WTC11 (cell line): ENCODE data around the gene TMEM185B.

Experiments used
- ESRRA ChIP-seq: sonication (generic); formaldehyde crosslinking; IDR thresholded peaks from 2 replicates; pipeline ENCODE4 v1.8.1; 2022; ENCODE audit warnings: mild to moderate bottlenecking, missing genetic modification reagents, borderline replicate concordance
- ETV6 ChIP-seq: sonication (generic); formaldehyde crosslinking; IDR thresholded peaks from 2 replicates; pipeline ENCODE4 v1.8.1; 2022; ENCODE audit warnings: mild to moderate bottlenecking, missing genetic modification reagents
- FOXJ3 ChIP-seq: sonication (generic); formaldehyde crosslinking; IDR thresholded peaks from 2 replicates; pipeline ENCODE4 v1.9.0; 2021; ENCODE audit warnings: missing genetic modification reagents, mild to moderate bottlenecking, borderline replicate concordance
- RORB ChIP-seq: fragments of 250-450 bp; sonication (Bioruptor Pico); IDR thresholded peaks from 2 replicates; pipeline ENCODE4 v1.9.0; 2021; ENCODE audit warnings: mild to moderate bottlenecking
- ZNF232 ChIP-seq: sonication (generic); formaldehyde crosslinking; IDR thresholded peaks from 2 replicates; pipeline ENCODE4 v1.8.0; 2022; ENCODE audit warnings: mild to moderate bottlenecking, missing genetic modification reagents
- TF ChIP-seq, protein P1 (sequence below): sonication (generic); formaldehyde crosslinking; IDR thresholded peaks from 2 replicates; pipeline ENCODE4 v1.8.1; 2022; ENCODE audit warnings: low read depth, missing genetic modification reagents, borderline replicate concordance
- TF ChIP-seq, protein P2 (sequence below): fragments of 200-600 bp; IDR thresholded peaks from 2 replicates; pipeline ENCODE4 v1.8.0; 2022; ENCODE audit warnings: antibody characterized with exemption
- TF ChIP-seq, protein P3 (sequence below): sonication (generic); formaldehyde crosslinking; IDR thresholded peaks from 2 replicates; pipeline ENCODE4 v1.8.0; 2022; ENCODE audit warnings: mild to moderate bottlenecking, missing genetic modification reagents

DNA sequence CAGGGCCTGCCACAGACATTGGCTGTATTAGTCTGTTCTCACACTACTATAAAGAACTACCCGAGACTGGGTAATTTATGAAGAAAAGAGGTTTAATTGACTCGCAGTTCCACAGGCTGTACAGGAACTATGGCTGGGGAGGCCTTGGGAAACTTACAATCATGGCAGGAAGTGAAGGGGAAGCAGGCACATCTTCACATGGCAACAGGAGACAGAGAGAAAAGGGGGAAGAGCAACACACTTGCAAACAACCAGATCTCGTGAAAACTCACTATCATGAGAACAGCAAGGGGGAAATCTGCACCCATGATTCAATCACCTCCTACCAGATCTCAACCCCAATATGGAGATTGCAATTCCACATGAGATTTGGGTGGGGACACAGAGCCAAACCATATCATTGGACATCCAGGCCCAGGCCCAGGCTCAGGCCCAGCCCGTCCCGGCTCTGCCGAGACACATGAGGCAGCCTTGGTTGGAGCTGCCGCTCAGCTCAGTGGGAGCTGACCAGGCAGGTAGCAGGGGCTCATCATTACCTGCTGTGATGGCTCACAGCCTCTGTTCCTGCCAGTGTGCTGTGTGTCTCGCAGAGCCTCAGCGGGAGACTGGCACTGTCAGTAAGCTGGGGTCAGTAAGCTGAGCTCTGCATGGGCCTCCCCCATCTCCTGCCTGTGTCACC is 20.8 kb upstream of the TMEM185B start:
- TF ChIP-seq, protein P1, sequence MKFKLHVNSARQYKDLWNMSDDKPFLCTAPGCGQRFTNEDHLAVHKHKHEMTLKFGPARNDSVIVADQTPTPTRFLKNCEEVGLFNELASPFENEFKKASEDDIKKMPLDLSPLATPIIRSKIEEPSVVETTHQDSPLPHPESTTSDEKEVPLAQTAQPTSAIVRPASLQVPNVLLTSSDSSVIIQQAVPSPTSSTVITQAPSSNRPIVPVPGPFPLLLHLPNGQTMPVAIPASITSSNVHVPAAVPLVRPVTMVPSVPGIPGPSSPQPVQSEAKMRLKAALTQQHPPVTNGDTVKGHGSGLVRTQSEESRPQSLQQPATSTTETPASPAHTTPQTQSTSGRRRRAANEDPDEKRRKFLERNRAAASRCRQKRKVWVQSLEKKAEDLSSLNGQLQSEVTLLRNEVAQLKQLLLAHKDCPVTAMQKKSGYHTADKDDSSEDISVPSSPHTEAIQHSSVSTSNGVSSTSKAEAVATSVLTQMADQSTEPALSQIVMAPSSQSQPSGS = no peak
- TF ChIP-seq FOXJ3 (CRISPR knock-in tag) (no peak), ZNF232 (CRISPR knock-in tag) (no peak), ESRRA (no peak), ETV6 (CRISPR knock-in tag) (no peak), RORB (CRISPR knock-in tag) (no peak)
- TF ChIP-seq, protein P2, sequence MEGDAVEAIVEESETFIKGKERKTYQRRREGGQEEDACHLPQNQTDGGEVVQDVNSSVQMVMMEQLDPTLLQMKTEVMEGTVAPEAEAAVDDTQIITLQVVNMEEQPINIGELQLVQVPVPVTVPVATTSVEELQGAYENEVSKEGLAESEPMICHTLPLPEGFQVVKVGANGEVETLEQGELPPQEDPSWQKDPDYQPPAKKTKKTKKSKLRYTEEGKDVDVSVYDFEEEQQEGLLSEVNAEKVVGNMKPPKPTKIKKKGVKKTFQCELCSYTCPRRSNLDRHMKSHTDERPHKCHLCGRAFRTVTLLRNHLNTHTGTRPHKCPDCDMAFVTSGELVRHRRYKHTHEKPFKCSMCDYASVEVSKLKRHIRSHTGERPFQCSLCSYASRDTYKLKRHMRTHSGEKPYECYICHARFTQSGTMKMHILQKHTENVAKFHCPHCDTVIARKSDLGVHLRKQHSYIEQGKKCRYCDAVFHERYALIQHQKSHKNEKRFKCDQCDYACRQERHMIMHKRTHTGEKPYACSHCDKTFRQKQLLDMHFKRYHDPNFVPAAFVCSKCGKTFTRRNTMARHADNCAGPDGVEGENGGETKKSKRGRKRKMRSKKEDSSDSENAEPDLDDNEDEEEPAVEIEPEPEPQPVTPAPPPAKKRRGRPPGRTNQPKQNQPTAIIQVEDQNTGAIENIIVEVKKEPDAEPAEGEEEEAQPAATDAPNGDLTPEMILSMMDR = no peak
- TF ChIP-seq, protein P3, sequence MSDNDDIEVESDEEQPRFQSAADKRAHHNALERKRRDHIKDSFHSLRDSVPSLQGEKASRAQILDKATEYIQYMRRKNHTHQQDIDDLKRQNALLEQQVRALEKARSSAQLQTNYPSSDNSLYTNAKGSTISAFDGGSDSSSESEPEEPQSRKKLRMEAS (CRISPR knock-in tag) = no peak
